HG03108 (cell line): ENCODE measurements around the gene TTC23.

ENCODE experiments used
- ATAC-seq: cut with Tn5 transposase; IDR thresholded peaks from one replicate; pipeline ENCODE4 v1.9.1; 2021; ENCODE audit warnings: moderate library complexity; ENCODE audit not compliant: unreplicated experiment

TTC23 gene, protein sequence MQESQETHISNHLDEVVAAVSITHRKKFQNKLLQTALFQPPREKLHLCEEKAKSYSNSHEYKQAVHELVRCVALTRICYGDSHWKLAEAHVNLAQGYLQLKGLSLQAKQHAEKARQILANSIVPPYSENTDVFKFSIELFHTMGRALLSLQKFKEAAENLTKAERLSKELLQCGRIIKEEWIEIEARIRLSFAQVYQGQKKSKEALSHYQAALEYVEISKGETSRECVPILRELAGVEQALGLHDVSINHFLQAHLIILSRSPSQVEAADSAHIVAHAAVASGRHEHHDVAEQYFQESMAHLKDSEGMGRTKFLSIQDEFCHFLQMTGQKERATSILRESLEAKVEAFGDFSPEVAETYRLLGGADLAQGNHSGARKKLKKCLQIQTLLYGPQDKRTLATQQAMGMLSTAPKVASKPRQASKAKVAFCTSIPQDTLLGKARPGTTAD

DNA sequence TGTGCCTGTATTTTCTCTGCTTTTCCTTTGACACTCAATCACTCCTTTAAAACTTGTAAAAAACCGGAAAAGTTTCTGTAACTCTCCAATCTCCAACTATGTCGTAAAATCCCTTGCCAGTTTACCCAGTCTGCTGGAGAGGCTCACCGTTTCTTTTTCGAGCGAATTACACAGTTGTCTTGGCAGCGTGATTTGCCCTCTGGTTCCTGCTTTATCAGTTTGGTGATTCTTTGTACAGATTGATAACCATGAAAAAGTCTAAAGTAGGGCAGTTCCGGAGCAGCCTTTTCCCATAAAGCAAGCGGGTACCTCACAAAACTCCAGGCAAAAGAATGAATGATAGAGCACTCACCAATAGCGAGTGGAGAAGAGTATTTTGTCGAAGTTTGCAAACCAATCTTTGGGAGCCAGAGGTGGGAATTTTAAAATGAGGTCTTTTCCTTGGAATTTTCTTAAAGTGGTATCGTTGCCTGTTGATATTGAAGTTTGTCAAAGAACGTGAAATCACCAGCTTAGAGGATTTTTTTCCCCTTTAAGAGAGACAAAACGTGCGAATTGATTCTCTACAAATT lies at the start of gene TTC23:
Gene TTC23, minus strand, starts transcription at position 312 of the 572 bp plus-strand sequence. CDS start 20,869 bp downstream, outside the sequence.
- ATAC-seq: no peak

DNA sequence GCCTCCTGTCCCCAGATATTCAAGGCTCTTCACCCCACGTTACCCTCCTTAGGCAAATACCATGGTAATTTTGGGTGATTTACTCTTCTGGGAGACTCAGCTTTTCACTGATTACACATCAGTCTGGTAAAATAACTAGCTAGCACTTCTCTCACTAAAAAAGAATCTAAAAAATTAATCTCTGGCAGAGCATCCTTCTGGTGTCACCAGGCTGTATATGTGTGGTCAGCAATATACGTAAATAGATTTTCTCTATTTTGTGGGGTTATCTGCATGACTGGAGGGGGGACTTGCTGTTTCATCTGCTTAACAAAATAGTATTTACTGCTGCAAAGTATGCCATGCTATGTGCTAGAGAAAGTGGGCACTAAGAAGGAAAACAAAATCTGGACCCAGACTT lies 47.0 kb upstream of the TTC23 start:
- no peak for ATAC-seq

DNA sequence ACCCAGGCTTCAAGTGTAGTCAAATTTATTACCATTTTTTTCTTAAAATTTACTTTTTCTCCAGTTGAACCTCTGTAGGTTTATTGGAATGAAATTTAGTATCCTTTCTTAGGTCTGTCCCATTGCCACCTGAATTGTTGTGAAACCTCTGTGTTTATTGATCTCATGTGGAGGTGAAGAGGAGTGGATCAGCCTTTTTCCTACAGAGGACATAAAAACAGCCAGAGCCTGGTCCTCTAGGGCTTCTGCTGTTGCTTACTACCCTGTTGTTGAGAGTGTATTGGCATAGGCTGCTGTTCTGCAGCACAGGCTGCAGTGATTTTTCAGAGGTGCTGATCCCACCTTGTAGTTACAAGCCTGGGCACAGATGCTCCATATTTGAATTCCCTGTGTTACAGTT lies 46.5 kb upstream of the TTC23 start:
- ATAC-seq: no peak

DNA sequence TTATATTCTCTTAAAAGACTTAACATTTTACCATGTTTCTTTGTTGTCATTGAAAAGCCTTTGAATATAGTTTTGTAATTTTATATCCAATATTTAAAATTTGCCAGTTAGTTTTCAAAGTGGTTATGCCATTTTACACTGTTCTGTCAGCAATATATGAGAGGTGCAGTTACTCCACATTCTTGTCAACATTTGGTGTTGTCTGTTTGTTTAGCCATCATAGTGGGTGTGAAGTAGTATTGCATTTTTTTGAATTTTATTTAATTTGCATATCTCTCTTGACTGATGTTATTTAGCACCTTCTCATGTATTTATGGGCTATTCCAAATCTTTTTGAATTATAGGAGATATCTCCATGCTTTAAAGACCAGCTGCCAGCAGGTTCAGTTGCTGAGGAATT lies 42.3 kb upstream of the TTC23 start:
- ATAC-seq: no peak

DNA sequence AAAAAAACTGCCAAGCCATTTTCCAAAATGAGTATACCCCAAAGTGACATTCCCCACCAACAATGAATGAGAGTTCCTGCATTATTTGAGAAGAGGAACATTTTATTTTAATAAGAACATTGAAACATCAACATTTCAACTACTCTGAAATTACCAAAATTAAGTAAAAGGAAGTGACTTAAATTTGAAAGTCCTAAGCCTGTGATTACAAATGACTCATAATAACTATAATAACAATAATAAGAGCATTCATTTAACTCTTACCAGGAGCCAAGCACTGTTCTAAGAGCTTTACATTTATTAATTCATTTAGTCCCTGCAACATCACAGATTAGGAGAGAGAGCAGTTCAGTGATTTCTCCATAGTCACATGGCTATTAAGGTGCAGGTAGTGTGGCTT lies 34.3 kb upstream of the TTC23 start:
- no peak for ATAC-seq

DNA sequence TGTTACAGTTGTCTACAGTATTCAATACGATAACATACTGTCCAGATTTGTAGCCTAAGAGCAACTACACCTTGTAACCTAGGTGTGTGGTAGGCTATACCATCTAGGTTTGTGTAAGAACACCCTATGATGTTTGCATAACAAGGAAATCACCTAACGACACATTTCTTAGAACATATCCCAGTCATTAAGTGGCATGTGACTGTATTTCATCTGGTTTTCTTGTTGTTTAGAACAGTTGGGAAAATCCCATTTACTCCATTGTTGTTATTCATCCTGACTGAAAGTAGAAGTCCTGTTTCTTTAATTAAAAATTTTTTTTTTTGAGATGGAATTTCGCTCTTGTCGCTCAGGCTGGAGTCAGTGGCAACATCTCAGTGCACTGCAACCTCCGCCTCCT lies 33.2 kb upstream of the TTC23 start:
- no peak for ATAC-seq

DNA sequence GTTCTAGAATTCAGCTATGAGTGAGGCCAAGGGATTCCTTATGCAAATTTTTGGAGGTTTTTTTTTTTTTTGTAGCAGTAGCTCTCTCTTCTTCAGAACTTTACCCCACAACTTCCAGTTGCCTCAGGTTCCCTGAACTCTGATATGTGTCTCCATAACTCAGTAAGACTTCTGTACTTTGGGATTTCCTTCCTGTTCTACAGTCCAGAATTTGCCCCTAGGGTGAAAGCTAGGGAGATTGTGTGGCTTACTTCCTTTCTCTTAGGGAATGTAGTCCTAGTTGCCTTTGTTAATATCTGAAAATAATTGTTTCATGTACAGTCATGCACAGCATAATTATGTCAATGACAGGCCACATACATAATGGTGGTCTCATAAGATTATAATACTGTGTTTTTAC lies 32.7 kb upstream of the TTC23 start:
- ATAC-seq: no peak

DNA sequence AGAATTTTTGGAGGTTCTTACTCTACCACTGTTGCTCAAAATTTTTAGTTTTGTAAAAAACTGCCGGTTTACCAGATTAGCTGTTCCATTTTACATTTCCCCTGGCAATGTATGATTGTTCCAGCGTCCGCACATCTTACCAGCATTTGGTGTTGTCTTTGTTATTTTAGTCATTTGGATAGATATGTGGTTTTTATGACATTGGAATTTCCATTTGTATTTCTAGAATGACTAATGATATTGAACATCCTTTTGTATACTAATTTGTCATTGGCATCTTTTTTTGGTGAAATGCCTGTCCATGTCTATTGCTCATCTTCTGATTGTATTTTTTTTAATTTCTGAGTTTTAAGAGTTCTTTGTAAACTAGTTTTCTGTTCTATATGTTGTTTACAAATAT lies 30.4 kb upstream of the TTC23 start:
- no peak for ATAC-seq

DNA sequence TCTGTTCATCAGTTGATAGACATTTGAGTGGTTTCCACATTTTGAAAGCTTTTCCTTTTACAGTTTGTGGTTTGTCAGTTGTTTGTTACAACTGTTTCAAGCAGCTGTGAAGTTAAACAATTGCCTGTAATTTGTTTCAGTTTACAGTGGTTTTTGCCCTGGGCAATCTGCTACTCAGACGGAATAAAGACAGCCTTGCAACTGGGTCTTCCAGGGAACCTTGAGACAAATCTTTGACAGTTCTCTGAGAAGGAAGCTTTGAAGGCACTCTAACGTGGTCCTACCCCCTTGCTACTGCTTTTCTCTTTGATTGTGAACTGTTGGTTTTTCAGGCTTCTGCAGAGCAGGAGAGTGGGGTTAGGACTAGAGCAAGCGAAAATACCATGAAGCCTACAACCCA lies 29.9 kb upstream of the TTC23 start:
- ATAC-seq: no peak

DNA sequence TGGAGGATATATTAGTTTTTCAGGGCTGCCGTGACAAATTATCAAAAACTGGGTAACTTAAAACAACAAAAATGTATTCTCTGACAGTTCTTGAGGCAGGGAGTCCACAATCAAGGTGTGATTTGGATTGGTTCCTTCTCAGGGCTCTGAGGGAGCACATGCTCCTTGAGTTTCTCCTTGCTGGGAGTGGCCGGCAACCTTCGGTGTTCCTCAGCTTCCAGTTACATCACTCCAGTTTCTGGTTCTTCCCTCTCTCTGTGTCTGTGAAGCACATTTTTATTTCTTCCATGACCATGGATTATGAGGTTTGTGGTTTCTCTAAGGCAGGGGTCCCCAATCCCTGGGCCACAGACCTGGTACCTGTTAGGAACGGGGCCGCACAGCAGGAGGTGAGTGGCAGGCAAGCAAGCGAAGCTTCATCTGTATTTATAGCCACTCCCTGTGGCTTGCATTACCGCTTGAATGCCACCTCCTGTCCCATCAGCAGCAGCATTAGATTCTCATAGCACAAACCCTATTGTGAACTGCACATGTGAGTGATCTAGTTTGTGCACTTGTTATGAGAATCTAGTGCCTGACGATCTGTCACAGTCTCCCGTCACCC lies 26.2 kb upstream of the TTC23 start:
- ATAC-seq: no peak

DNA sequence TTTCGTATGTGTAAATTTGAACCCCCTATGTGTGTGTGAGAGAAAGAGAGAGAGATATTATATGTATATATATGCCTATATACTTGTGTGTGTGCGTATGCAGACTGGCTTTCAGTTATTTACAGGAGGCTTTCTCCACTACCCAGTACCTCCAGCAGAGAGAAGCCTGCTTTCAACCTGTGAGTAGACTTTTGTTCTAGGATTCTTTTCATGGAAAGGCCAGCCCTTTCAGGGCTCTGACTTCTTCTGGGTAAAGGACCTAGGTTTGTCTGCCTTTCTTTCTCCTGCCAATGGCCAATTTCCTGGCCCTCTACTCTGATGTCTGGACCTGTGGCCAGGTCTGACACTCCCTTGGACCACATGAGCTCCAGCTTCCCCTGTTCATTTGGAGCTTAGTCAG lies 25.7 kb upstream of the TTC23 start:
- ATAC-seq: no peak

DNA sequence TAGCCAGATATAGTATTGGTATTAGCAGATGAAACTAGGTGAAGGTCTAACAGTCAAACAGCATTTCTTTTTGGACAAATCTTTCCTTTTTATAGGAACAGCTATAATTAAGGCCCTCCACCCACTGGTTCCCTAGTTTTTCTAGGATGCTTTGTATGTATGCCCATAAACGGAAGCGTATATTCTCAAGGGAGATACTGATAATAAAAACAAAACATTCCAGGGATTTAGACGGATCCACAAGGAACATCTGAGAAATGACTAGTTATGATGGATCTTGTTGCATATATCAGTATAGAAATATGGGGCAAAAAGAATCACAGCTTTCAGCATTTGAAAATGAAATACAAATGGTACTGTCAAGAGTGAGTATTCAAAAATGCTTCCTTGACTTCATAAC lies 24.4 kb upstream of the TTC23 start:
- no peak for ATAC-seq

DNA sequence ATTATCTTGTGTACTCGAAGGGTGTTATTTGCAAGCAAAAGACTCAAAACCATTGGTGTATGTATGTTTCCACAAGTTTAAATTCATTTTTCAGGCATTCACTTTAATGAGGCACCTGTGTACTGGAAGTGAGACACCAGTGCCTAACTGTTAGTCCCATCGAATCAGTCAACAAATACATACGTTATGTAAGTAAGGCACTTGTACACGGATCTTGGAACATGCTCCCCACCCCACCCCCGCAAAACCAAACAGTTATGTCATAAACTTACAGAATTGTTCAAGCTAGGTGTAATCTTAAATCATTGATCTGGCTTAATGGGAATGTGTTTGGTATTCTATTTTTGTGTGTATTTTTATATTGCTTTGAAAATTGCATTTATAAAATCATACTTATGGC lies 19.1 kb upstream of the TTC23 start:
- ATAC-seq: no peak

DNA sequence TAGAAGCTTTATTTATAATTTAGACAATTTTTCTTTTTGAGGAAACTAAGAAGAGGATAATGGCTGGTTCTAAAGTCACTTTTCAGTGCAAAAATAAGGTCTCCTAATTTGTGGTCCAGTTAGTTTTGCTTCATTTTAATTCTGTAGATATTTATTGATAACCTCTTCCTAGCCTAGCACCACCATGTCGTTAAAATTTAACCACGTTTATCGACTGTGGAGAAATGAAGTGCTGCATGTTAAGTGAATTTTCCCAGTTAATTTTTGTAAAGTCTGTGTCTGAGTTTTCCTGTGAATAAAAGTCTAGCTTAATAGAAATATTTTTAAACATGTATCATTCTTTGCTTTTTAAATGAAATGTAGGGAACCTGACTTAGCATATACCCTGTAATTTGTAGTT lies 18.6 kb upstream of the TTC23 start:
- ATAC-seq: no peak

DNA sequence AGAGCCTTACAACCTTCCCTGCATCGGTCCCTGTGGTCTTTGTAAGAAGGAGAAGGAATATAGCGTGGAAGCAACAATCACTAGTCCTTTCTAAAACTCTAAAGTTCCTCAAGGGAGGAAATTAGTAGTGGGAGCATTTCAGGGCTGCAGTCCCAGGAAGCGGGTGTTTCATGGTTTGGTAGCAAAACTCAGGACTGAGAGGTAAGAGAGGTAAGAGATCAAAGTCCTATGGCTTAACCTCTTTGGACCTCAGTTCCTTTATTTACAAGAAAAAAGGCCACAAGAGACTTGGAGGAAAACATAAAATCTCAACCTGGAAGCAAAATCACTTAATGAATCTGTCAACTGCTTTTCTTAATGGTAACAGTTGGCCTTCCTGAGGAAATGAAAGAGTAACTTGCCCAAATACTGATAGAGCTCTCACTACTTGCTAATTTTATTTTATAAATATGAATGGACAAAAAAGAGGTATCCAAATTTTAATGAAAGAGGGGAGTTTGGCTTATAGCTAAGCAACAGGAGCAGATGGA lies 16.2 kb upstream of the TTC23 start:
- no peak for ATAC-seq

DNA sequence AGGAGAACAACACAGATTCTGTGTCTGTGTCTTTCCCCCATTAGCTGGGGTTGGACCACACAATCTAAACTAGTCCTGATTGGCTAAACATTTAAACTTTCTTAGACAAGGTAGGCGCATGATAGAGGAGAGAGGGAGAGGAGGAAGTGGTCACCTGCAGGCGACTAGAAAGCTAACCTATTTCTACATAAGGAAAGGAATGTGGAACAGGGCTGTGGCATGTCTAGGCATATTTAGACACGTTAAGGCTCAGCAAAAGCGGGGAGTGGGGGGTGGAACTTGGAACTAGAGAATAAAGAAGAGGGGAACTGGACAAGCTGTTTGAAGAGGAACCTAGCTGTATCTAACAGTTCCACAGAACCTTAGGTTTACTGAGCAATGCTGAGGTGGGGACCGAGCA lies 14.7 kb upstream of the TTC23 start:
- ATAC-seq: no peak

DNA sequence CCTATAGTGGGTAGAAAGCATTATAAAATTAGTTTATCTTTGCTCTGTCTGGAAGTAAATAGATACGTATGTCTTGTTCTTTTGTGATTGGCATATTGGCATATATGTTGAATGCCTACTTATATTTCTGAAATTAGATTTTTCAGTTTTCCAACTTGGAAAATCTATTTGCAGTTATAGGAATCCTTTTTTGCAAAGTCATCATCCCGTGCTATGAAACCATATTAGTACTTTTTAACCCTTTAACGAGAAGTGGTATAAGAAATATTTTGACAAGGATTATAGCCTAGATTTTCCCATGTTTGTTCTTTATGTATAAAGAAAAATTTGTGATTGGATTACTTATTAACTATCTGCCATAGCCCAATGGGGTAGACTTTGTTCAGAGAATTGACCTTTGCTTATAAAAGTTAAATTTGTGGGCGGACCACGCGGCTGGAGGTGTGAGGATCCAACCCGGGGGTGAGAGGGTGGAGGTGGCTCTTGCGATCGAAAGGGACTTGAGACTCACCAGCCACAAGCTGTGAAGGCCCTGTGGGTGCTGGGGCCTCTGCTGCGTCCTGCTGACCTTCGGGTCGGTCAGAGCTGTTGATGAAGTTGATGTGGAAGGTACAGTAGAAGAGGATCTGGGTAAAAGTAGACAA lies 7.8 kb upstream of the TTC23 start:
- no peak for ATAC-seq

DNA sequence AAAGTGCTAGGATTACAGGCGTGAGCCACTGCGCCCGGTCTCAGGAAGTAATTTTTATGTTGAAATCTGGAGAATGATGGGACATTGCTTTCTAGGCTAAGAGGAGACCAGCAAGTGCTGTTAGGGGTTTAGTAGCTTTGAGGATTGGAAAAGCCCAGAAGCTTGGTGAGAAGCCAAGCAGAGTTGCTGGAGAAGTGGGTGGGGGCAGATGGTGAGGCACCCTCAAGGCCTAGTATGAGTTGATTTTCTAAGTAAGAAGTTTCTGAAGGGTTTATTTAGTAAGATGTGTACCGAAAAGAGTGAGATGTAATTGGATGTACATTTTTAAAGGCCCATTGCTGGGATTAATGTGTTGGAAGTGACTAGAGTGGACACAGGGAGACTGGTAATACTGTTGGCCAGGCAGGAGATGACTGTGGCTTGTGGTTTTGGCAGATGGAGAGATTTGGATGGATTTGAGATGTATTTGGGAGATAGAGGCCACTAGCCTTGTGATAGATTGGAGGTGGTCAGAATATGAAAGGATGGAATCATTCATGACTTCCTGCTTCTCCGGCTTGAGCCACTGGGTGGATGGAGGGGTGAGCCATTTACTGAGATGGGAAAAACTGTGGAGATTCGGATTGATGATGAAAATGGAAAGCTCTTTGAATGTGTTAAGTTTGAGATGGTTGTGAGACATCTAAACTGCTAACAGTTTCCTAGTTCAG lies 4.2 kb upstream of the TTC23 start:
- ATAC-seq: no peak

DNA sequence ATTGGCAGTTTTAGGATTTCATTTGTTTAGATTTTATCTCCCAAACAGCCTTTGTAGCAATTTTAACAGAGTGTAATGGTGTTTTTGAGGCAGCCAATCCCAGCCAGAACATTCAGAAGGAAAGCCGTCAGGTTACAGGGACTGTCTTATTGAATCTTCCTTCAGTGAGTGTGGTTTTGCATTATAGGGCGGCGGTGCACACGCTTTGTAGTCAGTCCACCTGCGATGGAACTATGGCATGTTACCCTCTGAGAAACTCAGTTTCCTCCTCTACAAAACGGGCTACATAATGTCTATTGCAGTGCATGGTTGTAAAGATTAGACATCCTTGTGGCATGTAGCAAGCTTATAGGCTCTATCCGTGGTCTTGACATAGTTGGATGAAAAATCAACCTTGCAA lies 2.9 kb upstream of the TTC23 start:
- no peak for ATAC-seq

DNA sequence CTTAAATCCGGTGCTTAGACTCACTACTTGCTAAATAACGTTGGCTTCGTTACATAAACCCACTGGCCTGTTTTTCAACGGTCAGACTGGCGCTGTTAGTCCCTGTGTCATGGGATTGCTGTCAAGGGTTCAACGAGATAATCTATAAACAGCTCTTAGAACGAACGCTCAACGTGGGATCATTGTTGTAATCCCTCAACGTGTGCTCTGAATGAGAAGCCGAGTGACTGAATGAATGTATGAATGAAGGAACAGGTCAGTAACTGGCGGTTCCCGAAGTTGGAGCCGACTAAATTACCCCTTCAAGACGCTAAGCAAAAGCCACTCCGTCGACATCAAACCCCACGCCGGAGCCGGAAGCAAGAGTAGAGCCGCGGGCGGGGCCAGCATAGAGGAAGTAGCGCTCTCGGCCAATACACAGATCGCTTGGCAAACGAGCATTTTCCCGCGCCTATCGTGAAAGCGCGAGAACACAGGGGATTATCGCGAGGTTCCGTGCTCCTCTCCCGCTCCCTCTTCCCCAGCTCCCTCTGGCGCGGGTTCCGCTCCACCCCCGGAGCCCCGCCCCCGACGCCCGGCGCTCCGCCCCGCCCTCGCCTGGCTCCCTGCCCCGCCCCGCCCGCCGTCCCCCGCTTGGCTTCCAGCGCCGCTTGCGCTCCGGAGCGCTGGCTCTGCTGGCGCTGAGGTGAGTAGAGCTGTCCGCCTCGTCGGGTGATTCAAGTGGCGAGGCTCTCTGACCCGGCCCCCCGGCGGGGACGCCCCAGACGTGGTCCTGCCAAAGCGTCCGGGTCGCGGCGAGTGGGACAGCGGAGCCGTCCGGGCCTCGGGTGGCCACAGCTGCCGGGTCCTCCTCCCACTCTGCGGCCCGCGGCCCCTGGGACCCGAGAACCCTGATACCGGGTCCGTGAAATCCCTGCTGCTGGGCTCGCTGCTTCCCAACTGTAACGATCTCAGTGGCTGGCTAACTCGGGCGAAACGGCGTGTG lies 1.8 kb upstream of the TTC23 start, which contains the start of gene LRRC28:
Gene LRRC28, plus strand, starts transcription at position 625 of the 985 bp plus-strand sequence. CDS start 4,477 bp downstream, outside the sequence.
- ATAC-seq: peak; percentile 92
